H1 (cell line): Measurements from ENCODE around the gene CILP. TPM values are rescaled to one million over a fixed set of nuclear protein-coding genes. Genes with fewer than 3 reads are reported as not detected.

ENCODE experiments used
- CTCF ChIA-PET: fragments of 300-600 bp; sonication (Branson Sonifier 250); formaldehyde crosslinking; loops from one replicate; lab custom pipeline; 2021; ENCODE audit not compliant: partially characterized antibody; lab: Charles Lee
- POLR2A ChIA-PET: fragments of 300-600 bp; sonication (Branson Sonifier 250); formaldehyde crosslinking; loops from one replicate; lab custom pipeline; 2021; ENCODE audit warnings: inconsistent platforms; ENCODE audit not compliant: partially characterized antibody; lab: Charles Lee
- DNase-seq, 2 experiments: peaks; one replicate each; pipeline versions ENCODE4 v3.0.0 to v3.0.0-alpha.2; 2010 to 2022; ENCODE audit warnings: low spot score in 2 of 2, low read depth in 1 of 2, mixed read lengths in 1 of 2
- FAIRE-seq: peaks from 2 replicates; lab custom pipeline; 2011; peaks lifted over from hg19 to GRCh38; lab: Jason Lieb, UNC
- H2AFZ ChIP-seq: 2 replicates; pipeline ENCODE4 v1.8.1; 2012; ENCODE audit warnings: low read length, inconsistent platforms
- H2AK5ac ChIP-seq: 2 replicates; pipeline ENCODE4 v1.6.1; 2013; ENCODE audit warnings: low read depth, low read length
- H2BK120ac ChIP-seq: replicated peaks from 2 replicates; pipeline ENCODE3; 2013; ENCODE audit warnings: low read depth, low read length, inconsistent platforms
- H2BK12ac ChIP-seq: 2 replicates; pipeline ENCODE4 v1.6.1; 2013; ENCODE audit warnings: low read depth, low read length
- H2BK15ac ChIP-seq: 2 replicates; pipeline ENCODE4 v1.6.1; 2013; ENCODE audit warnings: low read length
- H2BK20ac ChIP-seq: 2 replicates; pipeline ENCODE4 v1.6.1; 2013; ENCODE audit warnings: low read length
- H2BK5ac ChIP-seq: 2 replicates; pipeline ENCODE4 v1.6.1; 2013; ENCODE audit warnings: low read depth, low read length
- H3K14ac ChIP-seq: 2 replicates; pipeline ENCODE4 v1.6.1; 2013; ENCODE audit warnings: inconsistent platforms; ENCODE audit not compliant: insufficient read length
- H3K18ac ChIP-seq: 2 replicates; pipeline ENCODE4 v1.6.1; 2013; ENCODE audit warnings: low read length; ENCODE audit errors: extremely low read depth
- H3K23ac ChIP-seq: 2 replicates; pipeline ENCODE4 v1.6.1; 2013; ENCODE audit warnings: inconsistent platforms; ENCODE audit not compliant: insufficient read length
- H3K23me2 ChIP-seq: 2 replicates; pipeline ENCODE4 v1.6.1; 2013; ENCODE audit warnings: low read depth, low read length
- H3K27ac ChIP-seq: 2 replicates; pipeline ENCODE4 v1.6.1; 2011; ENCODE audit warnings: low read depth, low read length, inconsistent platforms
- H3K27me3 ChIP-seq, 4 experiments: replicated peaks in 1 of 4; 1 replicate in 1 of 4; 2 replicates in 3 of 4; pipeline versions ENCODE4 v1.6.1 to v1.8.1; 2011 to 2013; ENCODE audit warnings: low read length in 3 of 4, mild to moderate bottlenecking in 3 of 4, inconsistent platforms in 2 of 4, mixed read lengths in 2 of 4, moderate library complexity in 1 of 4; ENCODE audit not compliant: control insufficient read depth in 3 of 4, insufficient read depth in 3 of 4; ENCODE audit errors: extremely low read depth in 1 of 4
- H3K36me3 ChIP-seq, 4 experiments: 2 replicates each; pipeline versions ENCODE4 v1.6.1 to v1.8.1; 2011 to 2013; ENCODE audit warnings: mild to moderate bottlenecking in 4 of 4, low read length in 3 of 4, moderate library complexity in 2 of 4, control low read depth in 1 of 4, inconsistent platforms in 1 of 4; ENCODE audit not compliant: insufficient read depth in 4 of 4, control insufficient read depth in 2 of 4
- H3K4ac ChIP-seq: replicated peaks from 2 replicates; pipeline ENCODE3; 2013; ENCODE audit warnings: low read length, low read depth, mixed read lengths, inconsistent platforms; ENCODE audit not compliant: insufficient read length
- H3K4me1 ChIP-seq, 4 experiments: replicated peaks in 1 of 4; 1 replicate in 1 of 4; 2 replicates in 3 of 4; pipeline versions ENCODE4 v1.6.1 to v1.8.1; 2011 to 2013; ENCODE audit warnings: low read length in 3 of 4, inconsistent platforms in 2 of 4, mixed read lengths in 1 of 4; ENCODE audit not compliant: insufficient read depth in 4 of 4, control insufficient read depth in 3 of 4
- H3K4me2 ChIP-seq, 2 experiments: 2 replicates each; pipeline versions ENCODE4 v1.6.1 to v1.8.1; 2011 to 2013; ENCODE audit warnings: low read depth in 2 of 2, low read length in 2 of 2, control low read depth in 1 of 2, inconsistent platforms in 1 of 2, mild to moderate bottlenecking in 1 of 2; ENCODE audit not compliant: insufficient read depth in 1 of 2
- H3K4me3 ChIP-seq, 4 experiments: fragments of 200-600, 300-600 bp in 1 of 4; sonication (generic), shearing (Covaris generic), sonication (Bioruptor Twin) in 1 of 4; 2 replicates each; pipeline versions ENCODE4 v1.5.1 to v1.8.1; 2011 to 2016; ENCODE audit warnings: low read length in 4 of 4, low read depth in 3 of 4, control low read depth in 2 of 4, inconsistent platforms in 2 of 4, mild to moderate bottlenecking in 2 of 4, mixed read lengths in 1 of 4, moderate library complexity in 1 of 4; ENCODE audit not compliant: insufficient read depth in 2 of 4; ENCODE audit errors: extremely low read depth in 1 of 4
- H3K56ac ChIP-seq: replicated peaks from 2 replicates; pipeline ENCODE3; 2013; ENCODE audit warnings: low read depth, mild to moderate bottlenecking, mixed read lengths, low read length, inconsistent platforms; ENCODE audit not compliant: insufficient read length
- H3K79me1 ChIP-seq: 2 replicates; pipeline ENCODE4 v1.6.1; 2013; ENCODE audit warnings: low read depth, low read length, control low read depth
- H3K79me2 ChIP-seq, 2 experiments: 2 replicates each; pipeline versions ENCODE4 v1.6.1 to v1.8.1; 2012 to 2013; ENCODE audit warnings: low read length in 2 of 2, mild to moderate bottlenecking in 2 of 2, inconsistent platforms in 1 of 2; ENCODE audit not compliant: insufficient read depth in 2 of 2, control insufficient read depth in 1 of 2
- H3K9ac ChIP-seq, 4 experiments: replicated peaks in 1 of 4; 1 replicate in 1 of 4; 2 replicates in 3 of 4; pipeline versions ENCODE4 v1.6.1 to v1.8.1; 2011 to 2013; ENCODE audit warnings: low read depth in 3 of 4, low read length in 3 of 4, control low read depth in 2 of 4, mild to moderate bottlenecking in 2 of 4, moderate library complexity in 2 of 4, inconsistent platforms in 1 of 4; ENCODE audit errors: extremely low read depth in 1 of 4
- H3K9me3 ChIP-seq, 2 experiments: 2 replicates each; pipeline versions ENCODE4 v1.6.1 to v1.8.1; 2012 to 2013; ENCODE audit warnings: mild to moderate bottlenecking in 2 of 2, moderate library complexity in 2 of 2, control low read depth in 1 of 2, inconsistent platforms in 1 of 2, low read depth in 1 of 2, low read length in 1 of 2, mixed read lengths in 1 of 2; ENCODE audit not compliant: insufficient read depth in 2 of 2
- H4K20me1 ChIP-seq, 2 experiments: replicated peaks in 1 of 2; 2 replicates each; pipeline versions ENCODE3 to v1.8.1; 2011 to 2013; ENCODE audit warnings: inconsistent platforms in 2 of 2, low read length in 2 of 2, mild to moderate bottlenecking in 1 of 2; ENCODE audit not compliant: insufficient read depth in 2 of 2, control insufficient read depth in 1 of 2
- H4K5ac ChIP-seq: 2 replicates; pipeline ENCODE4 v1.6.1; 2013; ENCODE audit warnings: low read length, low read depth, mixed read lengths, inconsistent platforms; ENCODE audit not compliant: insufficient read length
- H4K8ac ChIP-seq: 2 replicates; pipeline ENCODE4 v1.8.0; 2013; ENCODE audit warnings: mild to moderate bottlenecking, moderate library complexity, low read length, inconsistent platforms; ENCODE audit not compliant: insufficient read depth; ENCODE audit errors: extremely low read depth
- H4K91ac ChIP-seq: replicated peaks from 2 replicates; pipeline ENCODE3; 2013; ENCODE audit warnings: low read length, mixed read lengths, inconsistent platforms; ENCODE audit not compliant: insufficient read length
- ATF3 ChIP-seq: IDR thresholded peaks from 2 replicates; pipeline ENCODE4 v1.6.1; 2011; ENCODE audit warnings: low read depth, mild to moderate bottlenecking, low read length; ENCODE audit not compliant: insufficient read depth
- CHD1 ChIP-seq: IDR thresholded peaks from 2 replicates; pipeline ENCODE4 v1.6.1; 2012; ENCODE audit warnings: low read depth, low read length, improper control_type of control experiment
- CREB1 ChIP-seq: IDR thresholded peaks from 2 replicates; pipeline ENCODE4 v1.6.1; 2012; ENCODE audit warnings: inconsistent platforms
- FOSL1 ChIP-seq: IDR thresholded peaks from 2 replicates; pipeline ENCODE4 v1.6.1; 2011; ENCODE audit warnings: mild to moderate bottlenecking, low read depth, low read length, moderate library complexity; ENCODE audit not compliant: insufficient read depth
- HDAC2 ChIP-seq, 2 experiments: fragments of 300-600 bp in 1 of 2; sonication (generic) in 1 of 2; IDR thresholded peaks; 2 replicates each; pipeline ENCODE4 v1.6.1; 2011 to 2012; ENCODE audit warnings: low read depth in 2 of 2, low read length in 2 of 2, mild to moderate bottlenecking in 2 of 2, moderate library complexity in 2 of 2, borderline replicate concordance in 1 of 2, inconsistent platforms in 1 of 2
- MAFK ChIP-seq: IDR thresholded peaks from 2 replicates; pipeline ENCODE4 v1.6.1; 2012; ENCODE audit warnings: low read depth, mild to moderate bottlenecking, improper control_type of control experiment, low read length
- POLR2A ChIP-seq, 2 experiments: IDR thresholded peaks; 1 replicate in 1 of 2; 2 replicates in 1 of 2; pipeline ENCODE4 v1.6.1; 2011; ENCODE audit warnings: low read depth in 2 of 2, low read length in 2 of 2, mild to moderate bottlenecking in 2 of 2; ENCODE audit errors: control extremely low read depth in 1 of 2
- SAP30 ChIP-seq: fragments of 300-600 bp; sonication (generic); IDR thresholded peaks from 2 replicates; pipeline ENCODE4 v1.7.1; 2012; ENCODE audit warnings: low read length, moderate library complexity, mild to moderate bottlenecking, inconsistent platforms; ENCODE audit not compliant: insufficient read depth, insufficient replicate concordance
- SIRT6 ChIP-seq: IDR thresholded peaks from one replicate; pipeline ENCODE4 v1.7.1; 2012; ENCODE audit warnings: low read length, inconsistent platforms
- SP2 ChIP-seq: IDR thresholded peaks from 2 replicates; pipeline ENCODE4 v1.6.1; 2012; ENCODE audit warnings: mild to moderate bottlenecking, low read length, inconsistent platforms
- SRF ChIP-seq: IDR thresholded peaks from 2 replicates; pipeline ENCODE4 v1.6.1; 2011; ENCODE audit warnings: mild to moderate bottlenecking, low read depth, low read length, moderate library complexity
- TAF1 ChIP-seq: IDR thresholded peaks from 2 replicates; pipeline ENCODE4 v1.6.1; 2011; ENCODE audit warnings: mild to moderate bottlenecking, low read depth, low read length
- TBP ChIP-seq: IDR thresholded peaks from 2 replicates; pipeline ENCODE4 v1.6.1; 2011; ENCODE audit warnings: low read depth, low read length, improper control_type of control experiment
- WGBS, 2 experiments: shearing (Covaris generic) in 1 of 2; methylation state at CpG; one replicate each; pipeline versions ENCODE4 v1.1.6 to v1.1.7; 2013 to 2015; ENCODE audit warnings: low lambda C conversion rate in 2 of 2, mixed read lengths in 2 of 2, inconsistent platforms in 1 of 2, low coverage in 1 of 2, missing lambda C conversion rate in 1 of 2; ENCODE audit not compliant: insufficient replicate concordance in 2 of 2, insufficient coverage in 1 of 2, insufficient read length in 1 of 2; ENCODE audit errors: extremely low coverage in 1 of 2, missing lambda C conversion rate in 1 of 2; 5-methylcytosine and 5-hydroxymethylcytosine counted together
- polyA plus RNA-seq, 7 experiments: library from polyadenylated mRNA; depleted of rRNA in 3 of 7; stranded (reverse) in 5 of 7; unstranded in 2 of 7; fragments of >200 nt in 5 of 7; fragments of 200-250 nt in 2 of 7; gene quantifications; 1 replicate in 5 of 7; 2 replicates in 1 of 7; 4 replicates in 1 of 7; pipeline versions ENCODE4 v1.2.1 to v1.2.3, GENCODE V29; 2011 to 2013; ENCODE audit warnings: missing spikeins in 2 of 7, mixed read lengths in 2 of 7
- total RNA-seq: library from RNA; stranded (reverse); fragmentation: NEBNext Ultra II Directional; extraction: Animal tissue kit (Norgen Biotek cat#: 25700); gene quantifications from 2 replicates; pipeline ENCODE4 v1.2.1, GENCODE V29; 2021
- TF ChIP-seq, protein P1 (sequence below): IDR thresholded peaks from 2 replicates; pipeline ENCODE4 v1.6.1; 2012; ENCODE audit warnings: inconsistent platforms

The CILP gene
- total and polyA plus RNA-seq, 2 of the 8 experiments (the other 6 are each of a cell fraction or from before 2014, with no cell fraction given), result 0.02 TPM; not detected in 1

DNA sequence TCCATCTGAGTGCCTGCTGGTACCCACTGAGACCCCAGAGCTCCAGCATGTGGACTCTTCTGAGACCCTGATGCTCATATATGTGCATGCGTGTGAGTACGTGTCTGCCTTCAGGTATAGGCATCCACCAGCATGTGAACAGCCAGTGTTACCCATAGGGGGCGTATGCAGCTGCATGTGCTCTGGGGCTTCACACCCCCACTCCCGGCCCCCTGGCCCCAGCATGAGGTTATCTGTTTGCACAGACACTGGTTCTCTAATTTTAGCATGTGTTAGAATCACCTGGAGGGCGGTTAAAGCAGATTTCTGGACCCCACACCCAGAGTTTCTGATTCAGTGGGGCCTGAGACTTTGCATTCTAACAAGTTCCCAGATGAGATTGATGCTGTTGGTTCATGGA is 824 bp upstream of the CILP start:
- Histone ChIP-seq H2AFZ (no peak overlapping the region), H4K5ac (no peak overlapping the region), H3K14ac (no peak overlapping the region), H2AK5ac (no peak overlapping the region), H3K56ac (no peak overlapping the region), H4K91ac (no peak overlapping the region), H2BK120ac (no peak overlapping the region), H3K4me2 (no peak overlapping the region), H3K36me3 (no peaks in the 10 kb centered on the region), H3K4ac (no peak overlapping the region), H2BK12ac (no peak overlapping the region), H3K9me3 (no peaks in the 10 kb centered on the region), H3K27me3 (no peaks in the 10 kb centered on the region; a peak in 1 of 7 replicates), H2BK20ac (no peak overlapping the region), H3K79me1 (no peaks in the 10 kb centered on the region), H2BK5ac (no peak overlapping the region), H2BK15ac (no peak overlapping the region), H3K18ac (no peak overlapping the region), H3K4me3 (no peak overlapping the region), H4K20me1 (peaks cover 0 to 2% of the 10 kb centered on the region in 2 experiments), H3K23me2 (no peaks in the 10 kb centered on the region), H4K8ac (no peak overlapping the region), H3K79me2 (no peaks in the 10 kb centered on the region), H3K9ac (no peak overlapping the region), H3K4me1 (peaks cover 0 to 4% (median 0%) of the 10 kb centered on the region in 4 experiments; a peak in 3 of 7 replicates), H3K23ac (no peak overlapping the region), H3K27ac (no peak overlapping the region)
- ChIA-PET CTCF (interaction anchor here (0.6 to 7.0 kb wide), 28 partner anchors 10 to 725 kb away, joined by 3 to 87 read pairs (median 6); partner anchors contain the start of gene PARP16), POLR2A (interaction anchor here (0.9 to 1.2 kb wide), 7 partner anchors 12 to 93 kb away, joined by 3 to 5 read pairs (median 3); partner anchors contain the start of genes CLPX, PARP16 and RNU5B-1)
- 70% methylated on average over 5 of the region's 5 CpGs; no CpG with 5 or more reads in 1 of the 2 experiments for WGBS, 2 experiments
- FAIRE-seq (no peak), DNase-seq (peak in 1 of 2 experiments; percentile 71)
- TF ChIP-seq TAF1, result no peak
- no peak for TF ChIP-seq HDAC2 (IDR thresholded peaks at IDR 0.05; ENCODE audit: borderline replicate concordance in 1 of 2, low read depth in 2 of 2, low read length in 2 of 2)
- TF ChIP-seq, protein P1, sequence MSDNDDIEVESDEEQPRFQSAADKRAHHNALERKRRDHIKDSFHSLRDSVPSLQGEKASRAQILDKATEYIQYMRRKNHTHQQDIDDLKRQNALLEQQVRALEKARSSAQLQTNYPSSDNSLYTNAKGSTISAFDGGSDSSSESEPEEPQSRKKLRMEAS, result peak; percentile 94
- no peak for TF ChIP-seq POLR2A (IDR thresholded peaks at IDR 0.05; ENCODE audit: control extremely low read depth in 1 of 2, low read depth in 2 of 2, low read length in 2 of 2)
- no peak for TF ChIP-seq SP2
- no peak for TF ChIP-seq SRF
- no peak for TF ChIP-seq CHD1
- TF ChIP-seq SAP30, result no peak
- TF ChIP-seq ATF3, result no peak
- TF ChIP-seq TBP, result no peak
- TF ChIP-seq MAFK, result no peak
- no peak for TF ChIP-seq SIRT6
- TF ChIP-seq FOSL1, result no peak
- no peak for TF ChIP-seq CREB1
